ENCODE results near the gene MERTK.
"Not testable (repeated sequence)": the region's sequence is repeated elsewhere in the genome, so short reads cannot be mapped to it uniquely, and the experiment has no call there.

MERTK gene

DNA sequence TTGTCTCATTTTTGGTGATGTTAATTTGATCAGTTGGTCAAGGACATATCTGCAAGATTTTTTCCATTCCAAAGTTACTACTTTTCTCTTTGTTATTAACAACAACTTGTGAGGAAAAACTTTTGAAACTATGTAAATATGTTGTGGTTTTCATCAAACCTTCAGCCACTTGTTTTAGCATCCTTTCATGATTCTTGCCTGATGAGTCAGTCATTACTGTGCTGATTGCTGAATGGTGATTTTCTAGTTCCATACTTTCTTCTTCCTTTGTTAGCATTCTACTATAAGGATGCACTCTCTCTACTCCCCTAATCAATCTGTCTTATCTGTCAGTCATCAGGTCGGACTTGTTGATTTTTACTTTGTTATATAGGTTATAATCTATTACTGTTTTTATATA is 167.6 kb downstream of the MERTK start:
- in situ Hi-C loops (cut with MboI; ENCODE audit: low sequenced_read_pairs) = no loop called here

GRCh38 chr2:112069794-112070193 is 171.4 kb downstream of the MERTK start:
- in situ Hi-C loops (cut with MboI; ENCODE audit: low sequenced_read_pairs) = not testable (repeated sequence)

GRCh38 chr2:112073875-112074274 is 175.5 kb downstream of the MERTK start:
- in situ Hi-C loops (cut with MboI; ENCODE audit: low sequenced_read_pairs) = no loop called here

GRCh38 chr2:112074506-112074905 is 176.1 kb downstream of the MERTK start:
- in situ Hi-C loops (cut with MboI; ENCODE audit: low sequenced_read_pairs) = no loop called here

GRCh38 chr2:112075490-112076260 is 177.3 kb downstream of the MERTK start:
- in situ Hi-C loops (cut with MboI; ENCODE audit: low sequenced_read_pairs) = no loop called here

DNA sequence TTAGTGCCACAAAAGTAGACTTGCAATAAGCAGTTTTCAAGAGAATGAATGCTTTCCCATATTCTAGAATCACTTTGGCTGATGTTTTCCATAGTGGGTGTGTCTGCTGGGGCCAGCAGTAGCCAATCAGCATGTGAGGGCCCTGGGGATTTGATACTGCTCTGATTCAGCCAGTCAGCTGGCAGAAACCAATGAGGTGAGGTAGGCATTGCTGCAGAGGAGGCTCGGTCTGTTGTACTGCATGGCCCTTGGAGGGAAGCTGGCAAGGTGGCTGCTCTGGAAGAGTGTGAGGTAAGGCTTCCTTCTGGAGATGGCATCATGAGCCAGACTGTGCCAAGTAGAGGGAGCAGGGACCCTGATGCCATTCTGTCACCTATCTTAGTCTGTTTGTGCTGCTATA is 179.4 kb downstream of the MERTK start:
- in situ Hi-C loops (cut with MboI; ENCODE audit: low sequenced_read_pairs) = no loop called here

Data from hTERT RPE-1 (cell line).